ENCODE measurements around the gene MAST1.
"Not testable (repeated sequence)": the region's sequence is repeated elsewhere in the genome, so short reads cannot be mapped to it uniquely, and the experiment has no call there.

The MAST1 gene

GRCh38 chr19:12800923-12801465 is 37.3 kb upstream of the MAST1 start:
- peak in 6 of 56 donors; percentile 12 to 52 (median 42) for DNase-seq

- peak in 51 of 56 donors; percentile 18 to 86 (median 63) for DNase-seq
These were observed 36.6 kb upstream of the MAST1 start, which contains the start of the genes PRDX2 and THSD8 for GRCh38 chr19:12801466-12802266. Gene PRDX2 (minus strand): TSS chr19:12801800. CDS start chr19:12801261, 539 bp downstream. Gene THSD8 (plus strand): TSS chr19:12802069. CDS start chr19:12802072, 3 bp downstream.

DNA sequence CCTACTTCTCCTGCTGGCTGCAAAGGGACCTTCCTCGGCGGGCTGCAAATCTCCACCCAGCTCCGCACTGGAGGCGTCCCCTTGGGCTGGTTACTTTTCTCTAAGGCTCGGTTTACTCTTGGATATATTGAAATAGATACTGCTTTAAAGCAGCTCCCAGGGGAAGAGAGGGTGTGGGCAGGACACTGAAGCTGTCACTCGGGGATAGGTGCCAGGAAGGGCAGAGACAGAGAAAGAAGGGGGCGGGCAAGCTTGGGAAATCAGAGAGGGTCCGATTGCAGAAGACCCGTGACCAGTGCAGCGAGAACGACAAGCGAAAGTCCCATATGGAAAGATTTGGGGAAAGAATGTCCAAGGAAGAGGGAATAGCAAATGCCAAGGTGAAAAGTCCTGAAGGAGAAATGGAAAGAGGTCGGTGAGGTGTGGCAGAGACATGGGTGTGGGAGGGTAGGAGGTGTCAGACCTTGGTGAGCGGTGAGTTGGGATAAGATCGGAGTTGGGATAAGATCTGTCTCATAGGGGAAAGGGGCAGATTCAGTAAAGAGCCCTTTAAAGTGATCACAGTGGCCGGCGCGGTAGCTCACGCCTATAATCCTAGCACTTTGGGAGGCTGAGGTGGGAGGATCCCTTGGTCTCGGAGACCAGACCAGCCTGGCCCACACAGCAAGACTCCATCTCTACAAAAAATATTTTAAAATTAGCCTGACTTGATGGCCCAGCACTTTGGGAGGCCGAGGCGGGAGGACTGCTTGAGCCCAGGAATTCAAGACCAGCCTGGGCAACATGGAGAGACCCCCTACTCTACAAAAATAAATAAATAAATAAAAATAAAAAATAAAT is 35.8 kb upstream of the MAST1 start:
- DNase-seq: peak in 2 of 56 donors; percentile 43 to 55

DNA sequence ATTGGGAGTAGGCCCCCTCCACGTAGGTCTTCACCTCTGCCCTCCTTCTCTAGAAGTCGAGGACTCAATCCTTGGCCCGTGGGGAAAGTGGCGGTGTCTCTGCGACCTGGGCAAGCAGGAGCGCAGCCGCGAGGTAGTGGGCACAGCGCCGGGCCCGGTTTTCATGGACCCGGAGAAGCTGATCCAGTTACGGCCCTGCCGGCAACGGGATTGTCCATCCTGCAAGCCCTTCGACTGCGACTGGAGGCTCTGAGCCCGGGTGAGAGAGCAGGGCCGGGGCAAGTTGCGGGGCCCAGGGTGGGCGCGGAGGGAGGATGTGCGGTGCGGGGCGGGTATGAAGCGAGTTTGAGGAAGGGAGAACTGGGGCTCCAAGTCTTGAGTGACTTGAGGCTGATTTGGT is 34.3 kb upstream of the MAST1 start:
- DNase-seq: no peak

- peak in 54 of 56 donors; percentile 32 to 91 (median 73) for DNase-seq
These were observed 31.9 kb upstream of the MAST1 start, which contains the start of gene RNASEH2A for GRCh38 chr19:12806242-12807081. Gene RNASEH2A (plus strand): TSS chr19:12806584. CDS start chr19:12806674, 90 bp downstream.

DNA sequence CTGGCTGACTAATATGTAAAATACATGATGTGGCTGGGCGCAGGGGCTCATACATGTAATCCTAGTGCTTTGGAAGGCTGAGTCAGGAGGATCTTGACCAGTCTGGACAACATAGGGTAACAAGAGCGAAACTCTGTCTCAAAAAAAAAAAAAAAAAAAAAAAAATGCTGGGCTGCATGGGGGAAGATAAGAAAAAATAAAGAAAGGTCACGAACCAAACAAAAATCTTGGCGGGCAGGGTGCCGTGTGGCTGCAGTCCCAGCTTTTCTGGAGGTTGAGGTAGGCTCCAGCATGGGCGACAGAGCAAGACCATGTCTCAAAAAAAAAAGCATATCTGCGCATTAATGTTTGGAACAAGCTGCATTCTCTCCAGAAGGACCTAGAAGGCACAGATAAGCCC is 23.2 kb upstream of the MAST1 start:
- DNase-seq: no peak

DNA sequence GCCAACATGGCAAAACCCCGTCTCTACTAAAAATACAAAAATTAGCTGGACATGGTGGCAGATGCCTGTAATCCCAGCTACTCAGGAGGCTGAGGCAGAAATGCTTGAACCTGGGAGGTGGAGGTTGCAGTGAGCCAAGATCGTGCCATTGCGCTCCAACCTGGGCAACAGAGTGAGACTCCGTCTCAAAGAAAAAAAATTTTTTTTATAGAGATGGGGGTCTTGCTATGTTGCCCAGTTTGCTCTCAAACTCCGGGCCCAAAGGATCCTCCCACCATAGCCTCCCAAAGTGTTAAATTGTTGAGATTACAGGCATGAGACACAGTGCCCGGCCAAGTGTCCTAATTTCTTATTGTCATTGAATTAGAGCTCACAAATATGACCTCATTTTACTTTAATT is 21.1 kb upstream of the MAST1 start:
- not testable (repeated sequence) for DNase-seq

GRCh38 chr19:12817810-12818209 is 20.5 kb upstream of the MAST1 start:
- not testable (repeated sequence) for DNase-seq

GRCh38 chr19:12821761-12822160 is 16.6 kb upstream of the MAST1 start:
- no peak for DNase-seq

DNA sequence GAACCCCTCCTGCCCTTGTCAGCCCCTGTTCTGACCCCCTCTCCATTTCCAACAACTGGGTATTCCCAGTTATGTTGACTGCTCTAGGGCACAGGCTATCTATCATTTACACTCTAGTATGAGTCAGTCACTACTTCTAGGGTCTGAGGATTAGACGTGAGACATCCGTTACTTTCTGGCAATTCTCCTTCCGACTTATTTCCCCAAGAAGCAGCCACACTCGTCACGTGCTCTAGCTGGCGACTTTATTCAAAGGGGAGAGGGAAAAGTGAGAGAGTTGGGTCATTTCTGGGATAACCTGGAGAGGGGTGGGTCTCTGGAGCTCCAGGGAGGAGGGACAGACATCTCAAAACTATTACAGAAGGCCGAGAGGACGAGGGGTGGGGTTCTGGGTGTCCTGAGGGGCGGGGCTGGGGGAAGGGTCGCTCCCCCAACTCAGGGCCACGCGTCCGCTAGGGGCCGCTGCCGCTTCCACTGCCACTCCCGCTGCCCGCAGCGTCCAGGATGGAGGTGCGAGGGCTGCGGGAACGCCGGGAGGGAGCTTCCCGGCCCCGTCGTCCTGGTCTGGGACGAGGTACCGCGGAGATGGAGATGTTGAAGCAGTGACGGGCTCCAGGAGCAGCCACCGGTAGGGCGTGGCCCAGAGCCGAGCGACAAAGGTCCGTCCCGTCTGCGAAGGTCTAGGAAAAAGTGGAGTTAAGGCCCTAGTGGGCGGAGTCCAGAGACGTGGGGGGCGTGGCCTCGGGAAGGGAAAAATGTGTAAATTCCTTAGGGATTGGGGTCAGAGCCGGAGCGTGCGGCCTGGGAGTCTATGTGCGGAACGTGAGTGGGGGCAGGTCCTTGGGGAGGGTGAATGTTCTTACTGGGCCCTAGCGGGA is 12.8 kb upstream of the MAST1 start:
- DNase-seq: no peak

- DNase-seq: no peak
These were observed 9.8 kb upstream of the MAST1 start for GRCh38 chr19:12828494-12828893.

DNA sequence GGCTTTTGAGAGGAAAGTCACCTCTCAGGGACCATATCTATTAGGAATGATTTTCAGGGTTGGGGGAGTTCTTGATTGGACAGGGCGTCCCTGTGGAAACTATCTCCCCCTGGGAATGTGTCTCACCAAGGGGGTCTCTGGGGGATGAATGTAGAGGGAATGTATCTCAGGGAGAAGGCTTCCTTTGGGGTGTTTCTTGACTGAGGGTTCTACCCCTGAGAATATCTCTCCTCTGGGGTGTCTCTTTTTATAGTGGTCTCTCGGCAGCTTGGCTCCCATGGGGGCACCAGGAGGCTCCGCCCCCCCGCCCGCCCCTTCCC is 4.9 kb upstream of the MAST1 start:
- DNase-seq: peak in 1 of 56 donors; percentile 4

DNA sequence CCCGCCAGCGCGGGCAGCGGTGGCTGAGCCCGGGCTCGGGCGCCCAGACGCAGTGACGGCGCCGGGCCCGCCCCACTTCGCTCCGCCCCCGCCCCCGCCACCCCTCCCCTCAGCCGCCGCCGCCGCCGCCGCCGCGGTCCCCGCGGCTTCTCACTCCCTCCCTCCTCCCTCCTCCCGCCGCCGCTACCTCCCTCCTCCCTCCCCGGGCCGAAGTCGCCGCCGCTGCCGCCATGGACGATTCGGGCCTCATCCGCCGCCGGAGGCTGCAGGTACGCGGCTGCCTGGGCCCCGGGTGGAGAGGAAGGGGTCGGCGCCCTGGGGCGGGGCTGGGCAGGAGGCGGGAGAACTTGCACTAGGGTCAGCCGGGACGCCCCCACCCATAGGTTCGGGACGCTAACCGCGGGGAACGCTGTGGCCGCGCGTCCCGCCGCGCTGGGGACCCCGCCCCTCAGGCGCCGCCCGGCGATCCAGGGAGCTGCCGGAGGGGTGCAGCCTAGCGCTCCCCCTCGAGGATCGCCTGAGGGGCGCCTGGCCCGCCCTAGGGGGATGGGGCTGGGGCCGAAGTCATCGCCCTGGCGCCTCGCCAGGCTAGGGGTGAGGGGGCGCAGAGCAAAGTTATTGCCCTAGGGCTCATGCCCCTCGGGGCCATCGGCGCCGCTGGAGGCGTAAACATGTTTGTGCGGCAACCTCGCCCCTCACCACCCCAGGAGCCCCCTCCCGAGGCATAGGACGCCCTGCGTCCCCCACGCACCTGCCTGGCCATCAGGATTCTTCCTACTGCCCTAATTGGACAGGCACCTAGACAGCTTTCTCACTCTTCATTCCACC is 4.4 kb upstream of the MAST1 start:
- peak in 14 of 56 donors; percentile 6 to 36 (median 22) for DNase-seq

GRCh38 chr19:12834566-12834943 is 3.8 kb upstream of the MAST1 start, which contains the start of gene RTBDN:
Gene RTBDN (minus strand): TSS chr19:12834579. CDS start chr19:12829979, 4,600 bp downstream.
- peak in 26 of 56 donors; percentile 7 to 70 (median 42) for DNase-seq

- peak in 21 of 56 donors; percentile 8 to 52 (median 42) for DNase-seq
These were observed 3.1 kb upstream of the MAST1 start for GRCh38 chr19:12834976-12835757.

DNA sequence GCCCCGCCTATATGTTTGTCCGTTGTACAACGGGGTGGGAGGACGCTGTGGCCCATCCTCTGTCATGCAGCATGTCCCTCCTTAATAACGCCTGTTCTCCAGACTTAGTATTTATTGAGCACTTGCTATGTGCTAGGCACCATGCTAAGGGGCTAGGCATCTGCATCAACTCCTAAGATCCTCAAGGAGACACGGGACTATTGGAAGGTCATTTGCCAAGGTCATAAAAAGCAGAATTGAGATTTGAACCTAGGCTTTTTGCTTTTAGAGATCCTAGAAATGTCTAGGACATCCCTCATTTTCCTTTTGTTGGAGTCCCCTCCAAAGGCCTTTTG is 1.8 kb upstream of the MAST1 start:
- DNase-seq: no peak

GRCh38 chr19:12837225-12837624 is 1.1 kb upstream of the MAST1 start:
- no peak for DNase-seq

Data from amygdala (tissue), 56 donors.